PC-3 (cell line): ENCODE data around the gene TMEM200C. TPM values are rescaled to one million over a fixed set of nuclear protein-coding genes. Genes with fewer than 3 reads are reported as not detected.

Experiments
- ATAC-seq: fragments of 200-7000 bp; cut with Tn5 transposase; 2 replicates; pipeline ENCODE4 v1.9.1; 2020; ENCODE audit warnings: mild to moderate bottlenecking, moderate library complexity
- BruUV-seq: library from RNA; stranded (reverse); fragments of 400-500 nt; replicated peaks from 2 replicates; lab custom pipeline; 2021; lab: Mats Ljungman, UMichigan
- CTCF ChIA-PET: fragments of 300-600 bp; sonication (Branson Sonifier 250); formaldehyde crosslinking; loops from one replicate; lab custom pipeline; 2022; ENCODE audit warnings: antibody characterized with exemption; lab: Charles Lee
- POLR2A ChIA-PET: fragments of 300-600 bp; sonication (Branson Sonifier 250); formaldehyde crosslinking; loops from one replicate; lab custom pipeline; 2022; ENCODE audit warnings: antibody characterized with exemption; ENCODE audit not compliant: unreplicated experiment; lab: Charles Lee
- DNase-seq: peaks from one replicate; pipeline ENCODE4 v3.0.0-alpha.2; 2015
- H2AFZ ChIP-seq: fragments of 300-600 bp; sonication (generic); 2 replicates; pipeline ENCODE4 v1.6.0; 2016; ENCODE audit warnings: antibody characterized with exemption, low read length
- H3F3A ChIP-seq: fragments of 300-600 bp; sonication (generic); one replicate; pipeline ENCODE4 v1.6.0; 2017; ENCODE audit warnings: antibody characterized with exemption, low read length, control low read depth, mild to moderate bottlenecking; ENCODE audit not compliant: unreplicated experiment
- H3K27ac ChIP-seq: fragments of 300-600 bp; sonication (generic); 2 replicates; pipeline ENCODE4 v1.5.1; 2016; ENCODE audit warnings: mild to moderate bottlenecking, low read length
- H3K27me3 ChIP-seq: fragments of 300-600 bp; sonication (generic); 2 replicates; pipeline ENCODE4 v1.6.1; 2016; ENCODE audit warnings: low read length, mixed read lengths
- H3K36me3 ChIP-seq: fragments of 300-600 bp; sonication (generic); 2 replicates; pipeline ENCODE4 v1.6.1; 2016; ENCODE audit warnings: low read depth, mixed run types, low read length, mixed read lengths
- H3K4me1 ChIP-seq: fragments of 300-600 bp; sonication (generic); 2 replicates; pipeline ENCODE4 v1.5.1; 2016; ENCODE audit warnings: low read length; ENCODE audit not compliant: insufficient read depth
- H3K4me2 ChIP-seq: fragments of 300-600 bp; sonication (generic); 2 replicates; pipeline ENCODE4 v1.6.0; 2016; ENCODE audit warnings: low read length
- H3K4me3 ChIP-seq: fragments of 300-600 bp; sonication (generic); 2 replicates; pipeline ENCODE4 v1.5.1; 2016; ENCODE audit warnings: mild to moderate bottlenecking, low read length, mixed read lengths
- H3K79me2 ChIP-seq: fragments of 300-600 bp; sonication (generic); 2 replicates; pipeline ENCODE4 v1.6.1; 2017; ENCODE audit warnings: low read length, mixed read lengths
- H3K9ac ChIP-seq: fragments of 300-600 bp; sonication (generic); 2 replicates; pipeline ENCODE4 v1.6.0; 2016; ENCODE audit warnings: mild to moderate bottlenecking, low read length
- H3K9me2 ChIP-seq: fragments of 300-600 bp; sonication (generic); replicated peaks from 2 replicates; pipeline ENCODE4 v1.6.1; 2016; ENCODE audit warnings: mixed run types, low read length, mixed read lengths
- H3K9me3 ChIP-seq: fragments of 300-600 bp; sonication (generic); 2 replicates; pipeline ENCODE4 v1.6.1; 2016; ENCODE audit warnings: low read length, mixed read lengths
- H4K20me1 ChIP-seq: fragments of 300-600 bp; sonication (generic); 2 replicates; pipeline ENCODE4 v1.6.1; 2016; ENCODE audit warnings: low read length, mixed read lengths
- CTCF ChIP-seq: fragments of 300-600 bp; sonication (generic); conservative IDR thresholded peaks from 2 replicates; pipeline ENCODE4 v1.5.1; 2017; ENCODE audit warnings: antibody characterized with exemption, low read depth, mild to moderate bottlenecking, low read length
- EZH2 ChIP-seq: fragments of 300-600 bp; sonication (generic); IDR thresholded peaks from one replicate; pipeline ENCODE4 v1.6.1; 2017; ENCODE audit warnings: antibody characterized with exemption, mild to moderate bottlenecking, low read length; ENCODE audit not compliant: unreplicated experiment
- EZH2phosphoT487 ChIP-seq: fragments of 300-600 bp; sonication (generic); IDR thresholded peaks from 2 replicates; pipeline ENCODE4 v1.6.1; 2018; ENCODE audit warnings: mild to moderate bottlenecking, antibody characterized with exemption, low read length, borderline replicate concordance
- intact Hi-C: fragments of 100-400 bp; cut with micrococcal nuclease; formaldehyde crosslinking; loops from 2 replicates; pipeline ENCODE4 v1.9.0; 2023
- total RNA-seq: library from RNA; depleted of rRNA; stranded (reverse); fragments of >200 nt; gene quantifications from 2 replicates; pipeline ENCODE4 v1.2.3, GENCODE V29; 2014

TMEM200C gene
- total RNA-seq, 1 experiment from 2014 or later: 6.5 TPM

- Histone ChIP-seq H3K9me2 (no peaks in the 10 kb centered on the region), H3K36me3 (no peaks in the 10 kb centered on the region), H3K27ac (no peak overlapping the region), H2AFZ (no peak overlapping the region), H3K4me2 (no peak overlapping the region), H3K9me3 (no peaks in the 10 kb centered on the region), H3K79me2 (no peaks in the 10 kb centered on the region), H4K20me1 (no peaks in the 10 kb centered on the region), H3K4me3 (no peak overlapping the region), H3K9ac (no peak overlapping the region), H3F3A (no peaks in the 10 kb centered on the region), H3K4me1 (no peaks in the 10 kb centered on the region), H3K27me3 (no peaks in the 10 kb centered on the region)
- no TSS peak for BruUV-seq
- CTCF ChIA-PET: no interaction called here
- POLR2A ChIA-PET: interaction anchor here (0.7 kb wide), 1 partner anchor 163 kb away, joined by 3 read pairs; no protein-coding TSS in a partner anchor
- intact Hi-C loops: no loop called here
- DNase-seq (no peak), ATAC-seq (no peak)
- TF ChIP-seq EZH2phosphoT487: no peak
- no peak for TF ChIP-seq EZH2
- no peak for TF ChIP-seq CTCF
Measured at GRCh38 chr18:5942591-5942990, 47.3 kb upstream of the TMEM200C start.

- H3K27ac ChIP-seq: no peak overlapping the region
- H3K9me2 ChIP-seq: no peaks in the 10 kb centered on the region
- no peaks in the 10 kb centered on the region for H3F3A ChIP-seq
- DNase-seq: no peak
- intact Hi-C loops: no loop called here
- H3K4me1 ChIP-seq: no peaks in the 10 kb centered on the region
- H3K4me2 ChIP-seq: no peak overlapping the region
- no peak for ATAC-seq
- H4K20me1 ChIP-seq: no peaks in the 10 kb centered on the region
- no peaks in the 10 kb centered on the region for H3K79me2 ChIP-seq
- H3K9ac ChIP-seq: no peak overlapping the region
- no peak overlapping the region for H3K4me3 ChIP-seq
- BruUV-seq: no TSS peak
- TF ChIP-seq CTCF (no peak), EZH2 (no peak)
- POLR2A ChIA-PET: no interaction called here
- H3K36me3 ChIP-seq: no peaks in the 10 kb centered on the region
- CTCF ChIA-PET: no interaction called here
- no peaks in the 10 kb centered on the region for H3K27me3 ChIP-seq
- no peak overlapping the region for H2AFZ ChIP-seq
- H3K9me3 ChIP-seq: no peaks in the 10 kb centered on the region
Measured at GRCh38 chr18:5941890-5942289, 46.6 kb upstream of the TMEM200C start.

- no peaks in the 10 kb centered on the region for H4K20me1 ChIP-seq
- no peaks in the 10 kb centered on the region for H3K4me1 ChIP-seq
- intact Hi-C loops: no loop called here
- H3K9me3 ChIP-seq: no peaks in the 10 kb centered on the region
- ChIA-PET POLR2A (no interaction called here), CTCF (interaction anchor here (0.6 kb wide), 1 partner anchor 13 kb away, joined by 5 read pairs; no protein-coding TSS in a partner anchor)
- H3K4me2 ChIP-seq: no peak overlapping the region
- H3K4me3 ChIP-seq: no peak overlapping the region
- DNase-seq (no peak), ATAC-seq (no peak)
- H2AFZ ChIP-seq: no peak overlapping the region
- no peaks in the 10 kb centered on the region for H3K79me2 ChIP-seq
- TF ChIP-seq EZH2 (no peak), CTCF (no peak), EZH2phosphoT487 (no peak)
- H3K27me3 ChIP-seq: no peaks in the 10 kb centered on the region
- H3K27ac ChIP-seq: no peak overlapping the region
- no peaks in the 10 kb centered on the region for H3K9me2 ChIP-seq
- no peaks in the 10 kb centered on the region for H3K36me3 ChIP-seq
- BruUV-seq: no TSS peak
- H3F3A ChIP-seq: no peaks in the 10 kb centered on the region
- H3K9ac ChIP-seq: no peak overlapping the region
Measured at GRCh38 chr18:5939801-5940667, 44.7 kb upstream of the TMEM200C start.
